ENCODE data around the gene RPP25.
A peak's percentile ranks its signal among the peaks of the same experiment; 100 is the strongest.

GRCh38 chr15:74988007-74988800, 31.6 kb upstream of the RPP25 start:
- TF ChIP-seq CTCF (IDR thresholded peaks at IDR 0.05) (peak; percentile 29 to 62 (median 50)), EP300 (IDR thresholded peaks at IDR 0.05; ENCODE audit: low read depth) (no peak)
